Measurements from ENCODE around the gene IRAK1. TPM values are rescaled to one million over a fixed set of nuclear protein-coding genes. Genes with fewer than 3 reads are reported as not detected.

IRAK1 gene
- total RNA-seq, 2 donors from 2014 or later: 71.0 to 83.9 TPM

DNA sequence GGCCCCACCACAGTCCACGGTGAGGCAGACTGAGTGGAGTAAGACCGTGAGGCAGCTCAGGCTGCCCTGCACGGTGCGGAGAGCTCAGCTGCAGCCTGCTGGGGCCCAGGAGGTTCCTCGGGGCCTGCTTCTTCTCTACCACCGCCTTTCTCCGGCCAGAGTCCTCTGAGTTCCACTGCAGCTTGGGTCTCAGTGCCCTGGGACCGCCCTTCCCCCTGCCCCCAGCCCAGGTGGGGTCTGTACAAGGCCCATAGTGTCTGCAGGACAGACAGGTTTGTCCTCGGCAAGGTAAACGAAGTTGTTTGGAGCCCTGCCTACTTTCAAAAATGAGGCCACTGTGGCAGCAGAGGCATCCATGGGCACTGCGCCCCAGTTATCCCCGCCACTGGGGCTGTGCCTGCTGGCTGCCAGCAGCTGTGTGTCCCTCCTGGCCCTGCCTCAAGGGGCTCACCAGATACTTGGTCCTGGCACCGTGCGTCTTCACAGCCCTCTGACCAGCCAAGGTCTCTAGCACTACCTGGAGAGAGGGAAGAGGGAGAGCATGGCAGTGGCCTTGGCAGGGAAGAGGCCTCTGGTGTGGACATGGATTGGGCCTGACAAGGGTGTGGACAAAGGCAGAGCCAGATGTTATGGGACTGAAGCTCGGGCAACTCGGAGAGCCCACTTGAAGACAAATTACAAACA lies 4.0 kb downstream of the IRAK1 start:
- DNase-seq (ENCODE audit: low spot score) (no peak), ATAC-seq (ENCODE audit: insufficient number of reproducible peaks, low FRiP score, low read depth) (no peak)
- H3K27me3 ChIP-seq (replicated peaks; ENCODE audit: insufficient read depth): no peaks in the 10 kb centered on the region
- no peak overlapping the region for H3K4me3 ChIP-seq
- no peaks in the 10 kb centered on the region for H3K9me3 ChIP-seq
- peaks cover 0 to 10% of the 10 kb centered on the region in 2 donors for H3K4me1 ChIP-seq (ENCODE audit: control insufficient read depth in 1 of 2, low read depth in 2 of 2)
- TF ChIP-seq, protein P1, sequence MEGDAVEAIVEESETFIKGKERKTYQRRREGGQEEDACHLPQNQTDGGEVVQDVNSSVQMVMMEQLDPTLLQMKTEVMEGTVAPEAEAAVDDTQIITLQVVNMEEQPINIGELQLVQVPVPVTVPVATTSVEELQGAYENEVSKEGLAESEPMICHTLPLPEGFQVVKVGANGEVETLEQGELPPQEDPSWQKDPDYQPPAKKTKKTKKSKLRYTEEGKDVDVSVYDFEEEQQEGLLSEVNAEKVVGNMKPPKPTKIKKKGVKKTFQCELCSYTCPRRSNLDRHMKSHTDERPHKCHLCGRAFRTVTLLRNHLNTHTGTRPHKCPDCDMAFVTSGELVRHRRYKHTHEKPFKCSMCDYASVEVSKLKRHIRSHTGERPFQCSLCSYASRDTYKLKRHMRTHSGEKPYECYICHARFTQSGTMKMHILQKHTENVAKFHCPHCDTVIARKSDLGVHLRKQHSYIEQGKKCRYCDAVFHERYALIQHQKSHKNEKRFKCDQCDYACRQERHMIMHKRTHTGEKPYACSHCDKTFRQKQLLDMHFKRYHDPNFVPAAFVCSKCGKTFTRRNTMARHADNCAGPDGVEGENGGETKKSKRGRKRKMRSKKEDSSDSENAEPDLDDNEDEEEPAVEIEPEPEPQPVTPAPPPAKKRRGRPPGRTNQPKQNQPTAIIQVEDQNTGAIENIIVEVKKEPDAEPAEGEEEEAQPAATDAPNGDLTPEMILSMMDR (IDR thresholded peaks at IDR 0.05): no peak
- H3K36me3 ChIP-seq: no peaks in the 10 kb centered on the region
- H3K27ac ChIP-seq: no peak overlapping the region

DNA sequence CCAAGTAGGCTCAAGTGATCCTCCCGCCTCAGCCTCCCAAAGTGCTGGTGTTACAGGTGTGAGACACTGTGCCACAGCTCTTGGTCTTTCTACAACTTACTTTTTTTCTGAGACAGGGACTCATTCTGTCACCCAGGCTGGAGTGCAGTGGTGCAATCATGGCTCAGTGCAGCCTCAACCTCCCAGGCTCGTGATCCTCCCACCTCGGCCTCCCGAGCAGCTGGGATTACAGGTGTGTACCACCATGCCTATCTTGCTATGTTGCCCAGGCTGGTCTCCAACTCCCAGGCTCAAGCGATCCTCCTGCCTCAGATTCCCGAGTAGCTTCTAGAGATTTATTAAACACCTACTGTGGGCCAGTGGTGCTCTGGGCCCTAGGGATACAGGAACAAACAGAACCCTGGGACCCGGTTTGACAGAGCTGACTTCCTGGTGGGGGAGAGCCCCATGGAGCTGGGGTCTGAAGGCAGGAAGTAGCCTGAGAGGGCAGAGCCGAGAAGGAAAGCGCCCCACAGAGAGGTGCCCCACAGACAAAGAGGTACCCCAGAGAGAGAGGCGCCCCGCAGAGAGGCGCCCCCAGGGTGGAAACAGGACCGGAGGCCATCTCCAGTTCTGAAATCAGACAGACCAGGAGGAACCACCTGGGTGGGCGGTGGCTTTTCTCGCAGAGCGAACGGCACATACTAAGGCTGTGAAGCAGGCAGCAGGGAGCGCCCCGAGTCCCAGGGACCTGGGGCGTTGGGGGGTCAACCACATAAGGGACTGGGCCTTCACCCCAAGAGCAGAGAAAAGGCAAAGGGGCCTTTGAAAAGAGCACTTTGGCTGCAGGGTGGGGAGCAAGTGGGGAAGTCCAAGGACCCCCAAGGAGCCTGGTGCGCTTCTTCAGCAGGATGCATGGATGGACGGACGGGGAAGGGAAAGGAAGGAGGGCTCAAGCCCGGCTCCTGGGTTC lies 5.0 kb downstream of the IRAK1 start:
- ATAC-seq (ENCODE audit: insufficient number of reproducible peaks, low FRiP score, low read depth): no peak
- Histone ChIP-seq H3K27ac (no peak overlapping the region), H3K27me3 (replicated peaks; ENCODE audit: insufficient read depth) (no peaks in the 10 kb centered on the region), H3K4me3 (no peak overlapping the region), H3K4me1 (ENCODE audit: control insufficient read depth in 1 of 2, low read depth in 2 of 2) (peaks cover 0 to 5% of the 10 kb centered on the region in 2 donors), H3K9me3 (no peaks in the 10 kb centered on the region), H3K36me3 (no peaks in the 10 kb centered on the region)
- DNase-seq (ENCODE audit: low spot score): no peak
- TF ChIP-seq, protein P1 (IDR thresholded peaks at IDR 0.05): no peak

DNA sequence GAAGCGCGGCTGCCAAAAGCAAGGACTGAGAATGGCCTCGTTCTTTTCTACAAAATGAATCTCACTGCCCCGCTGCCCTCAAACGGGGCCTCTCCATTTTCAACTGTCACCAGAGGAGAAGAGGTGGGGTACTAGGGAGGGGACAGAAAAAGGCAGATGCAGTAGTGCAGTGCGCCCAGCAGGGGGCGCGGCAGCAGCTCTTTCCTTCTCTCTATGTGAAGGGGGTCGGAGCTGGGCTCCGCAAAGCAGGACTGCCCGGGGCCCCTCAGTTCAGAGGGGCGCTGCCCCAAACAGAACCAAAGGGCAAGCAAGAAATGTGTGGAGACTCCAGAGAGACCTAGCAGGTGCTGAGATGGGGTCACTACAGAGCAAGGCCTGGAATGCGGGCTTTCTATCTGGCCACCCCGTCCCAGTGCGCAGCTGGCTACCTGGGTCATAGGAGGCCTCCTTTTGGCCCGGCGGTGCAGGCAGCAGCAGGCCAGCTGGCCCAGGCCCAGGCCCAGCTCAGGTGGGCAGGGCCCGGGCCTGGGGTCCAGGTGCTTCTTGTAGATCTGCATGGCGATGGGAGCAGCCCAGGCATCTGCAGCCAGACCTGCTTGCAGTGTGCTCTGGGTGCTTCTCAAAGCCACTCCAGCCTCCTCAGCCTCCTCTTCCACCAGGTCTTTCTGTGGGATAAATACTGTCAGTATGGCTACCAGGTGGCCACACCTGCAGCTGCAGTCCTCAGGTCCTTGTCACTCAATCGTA lies 5.9 kb downstream of the IRAK1 start:
- DNase-seq (ENCODE audit: low spot score) (no peak), ATAC-seq (ENCODE audit: insufficient number of reproducible peaks, low FRiP score, low read depth) (no peak)
- H3K36me3 ChIP-seq: no peaks in the 10 kb centered on the region

DNA sequence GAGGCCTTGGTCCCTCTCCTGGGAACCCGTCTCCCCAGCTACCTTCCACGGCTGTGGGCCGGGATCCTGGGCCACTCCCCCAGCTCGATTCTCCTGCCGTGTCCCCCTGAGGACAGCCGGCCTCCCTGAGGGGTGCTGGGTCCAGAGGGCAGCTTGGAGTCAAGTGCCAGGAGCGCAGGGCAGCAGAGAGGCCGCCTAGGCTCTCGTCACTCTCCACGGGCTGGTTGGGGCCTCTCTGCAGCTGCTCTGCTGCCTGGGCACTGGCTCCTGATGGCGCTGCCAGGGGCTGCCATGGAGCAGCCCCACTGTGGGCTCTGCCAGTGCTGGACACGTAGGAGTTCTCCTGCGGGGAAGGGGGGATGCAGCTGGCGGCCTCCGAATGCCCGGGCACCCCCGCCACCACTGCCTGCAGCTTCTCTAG lies 6.7 kb downstream of the IRAK1 start:
- H3K36me3 ChIP-seq: no peaks in the 10 kb centered on the region
- H3K4me1 ChIP-seq (ENCODE audit: control insufficient read depth in 1 of 2, low read depth in 2 of 2): no peaks in the 10 kb centered on the region
- H3K4me3 ChIP-seq: no peak overlapping the region
- no peaks in the 10 kb centered on the region for H3K9me3 ChIP-seq
- no peaks in the 10 kb centered on the region for H3K27me3 ChIP-seq (replicated peaks; ENCODE audit: insufficient read depth)
- TF ChIP-seq, protein P1 (IDR thresholded peaks at IDR 0.05): no peak
- ATAC-seq (ENCODE audit: insufficient number of reproducible peaks, low FRiP score, low read depth) (no peak), DNase-seq (ENCODE audit: low spot score) (no peak)
- H3K27ac ChIP-seq: no peak overlapping the region

More for the DNA sequence above, 5.9 kb downstream of the IRAK1 start:
- Histone ChIP-seq H3K27me3 (replicated peaks; ENCODE audit: insufficient read depth) (no peaks in the 10 kb centered on the region), H3K9me3 (no peaks in the 10 kb centered on the region), H3K4me3 (no peak overlapping the region), H3K27ac (no peak overlapping the region), H3K4me1 (ENCODE audit: control insufficient read depth in 1 of 2, low read depth in 2 of 2) (peaks cover 0 to 2% of the 10 kb centered on the region in 2 donors)
- TF ChIP-seq, protein P1 (IDR thresholded peaks at IDR 0.05): peak; percentile 86
